Measurements from ENCODE around the gene CCNO.

CCNO gene

DNA sequence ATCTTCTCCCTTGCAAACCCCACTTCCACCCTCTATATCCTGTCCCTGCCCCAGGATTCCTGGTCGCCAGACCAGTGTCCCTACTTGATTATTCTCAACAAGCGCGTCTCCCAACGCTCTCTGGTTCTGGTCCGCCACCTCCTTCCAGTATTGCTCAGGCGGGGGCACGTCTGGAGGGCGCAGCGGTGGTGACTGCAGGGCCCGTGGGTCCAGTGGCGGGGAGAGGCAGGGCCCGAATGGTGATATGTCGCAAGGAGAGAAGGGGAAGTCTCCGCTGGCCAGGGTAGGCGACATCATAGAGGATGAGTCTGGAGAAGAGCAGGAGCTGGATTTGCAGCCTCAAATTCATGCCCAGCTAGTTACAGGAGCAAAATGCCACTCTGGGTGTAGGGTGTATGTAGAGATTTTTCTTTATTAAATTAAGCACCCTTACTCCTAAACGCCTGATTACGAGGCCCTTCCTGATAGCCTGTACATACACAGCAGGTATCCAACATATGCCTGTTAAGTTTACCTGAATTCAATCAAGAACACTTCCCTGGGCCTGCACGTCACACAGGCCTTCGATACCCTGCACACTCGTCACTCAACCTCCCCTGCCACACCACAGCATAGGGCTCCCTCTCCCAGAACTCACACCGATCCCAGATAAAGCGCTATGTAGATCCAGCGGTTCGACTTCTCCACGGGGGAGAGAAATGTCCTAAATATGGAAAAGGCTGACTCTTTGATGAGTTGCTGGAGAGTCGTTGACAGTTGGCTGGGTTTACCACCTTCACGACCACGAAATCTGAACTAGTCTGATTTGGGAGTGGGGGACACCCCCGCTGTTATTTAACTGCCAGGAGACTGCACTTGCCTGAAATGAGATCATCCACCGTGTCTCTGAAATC is 11.1 kb downstream of the CCNO start:
- DNase-seq = no peak

DNA sequence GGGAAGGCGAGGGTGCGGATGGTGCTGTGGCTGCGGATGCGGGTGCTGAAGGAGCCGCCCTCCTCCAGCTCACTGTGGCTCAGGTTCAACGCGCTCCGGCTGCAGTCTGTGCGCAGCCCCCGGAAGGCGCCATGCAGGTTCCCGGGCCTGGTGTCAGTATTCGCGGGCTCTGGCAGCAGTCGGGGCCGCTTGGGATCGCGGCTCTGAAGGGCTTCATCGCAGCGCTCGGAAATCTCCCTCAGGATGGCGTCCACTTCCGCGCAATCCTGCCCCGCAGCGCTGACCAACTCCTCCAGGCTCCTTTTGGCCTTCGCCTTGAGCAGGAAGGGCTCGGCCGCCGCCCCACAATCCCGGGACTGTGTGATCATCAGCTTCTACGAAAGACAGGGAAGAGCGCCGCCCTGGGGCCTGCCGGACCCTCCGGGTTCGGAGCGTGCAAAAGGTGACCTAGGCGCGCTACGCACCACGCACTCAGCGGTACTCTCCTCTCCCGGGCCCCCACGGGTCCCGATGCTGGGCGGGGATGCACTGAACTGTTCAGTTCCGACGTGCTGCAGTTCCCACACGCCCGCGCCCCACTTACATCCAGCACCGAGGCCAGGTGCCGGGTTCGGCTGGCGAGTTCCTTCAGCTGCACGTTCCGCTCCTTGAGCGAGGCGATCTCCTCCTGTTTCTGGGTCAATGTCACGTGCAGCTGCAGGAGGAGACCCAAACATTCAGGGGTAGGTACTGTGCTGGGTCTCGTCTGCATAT is 12.8 kb downstream of the CCNO start:
- DNase-seq = no peak

DNA sequence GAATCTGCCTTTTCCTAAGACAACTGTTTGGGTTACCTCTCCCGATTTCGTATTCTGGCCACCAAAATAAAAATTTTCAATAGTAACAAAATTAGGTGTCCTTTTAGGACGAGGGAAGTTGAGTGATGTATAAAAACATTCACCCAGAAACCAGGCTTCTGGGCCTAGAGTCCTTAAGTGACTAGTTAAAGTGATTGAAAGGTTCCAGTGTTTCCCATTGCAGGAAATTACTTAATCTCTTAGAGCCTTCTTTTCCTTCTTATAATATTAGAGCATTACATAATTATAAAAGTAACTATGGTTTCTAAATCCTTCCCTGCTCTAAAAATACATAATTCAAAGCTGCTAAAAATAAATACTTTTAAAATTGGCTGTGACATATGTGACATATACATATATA is 13.6 kb downstream of the CCNO start:
- DNase-seq = no peak

- no peak for DNase-seq
Measured at GRCh38 chr5:55218967-55219366, 14.4 kb downstream of the CCNO start.

DNA sequence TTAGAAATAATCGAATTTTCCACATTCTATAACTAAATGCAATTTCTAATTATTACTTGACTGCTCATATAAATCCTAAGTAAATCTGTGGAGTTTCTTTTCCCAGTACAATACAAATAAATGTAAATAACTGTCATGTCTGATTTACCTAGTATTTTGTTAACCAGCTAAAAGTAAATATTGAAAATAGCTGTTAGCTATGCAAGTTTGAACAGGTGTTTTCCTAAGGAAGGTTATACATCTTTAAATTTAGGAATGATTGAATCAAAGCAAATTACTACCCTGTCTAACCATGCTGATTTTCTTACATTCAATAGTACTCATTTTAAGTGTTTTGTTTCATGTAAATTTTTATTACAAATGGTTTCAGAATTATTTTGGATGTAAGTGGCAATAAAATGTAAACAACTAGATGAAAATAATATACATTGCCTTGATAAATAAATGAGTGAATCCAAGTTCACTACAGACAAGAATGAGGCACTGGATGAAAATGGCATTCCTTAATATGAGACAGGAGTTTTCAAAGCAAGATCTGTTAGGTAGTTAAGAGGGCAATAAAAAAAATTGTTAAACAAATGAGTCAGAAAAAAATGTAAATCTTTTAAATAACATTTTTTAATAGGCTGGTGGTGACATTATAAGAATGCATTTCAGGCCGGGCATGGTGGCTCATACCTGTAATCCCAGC is 22.1 kb downstream of the CCNO start:
- DNase-seq = no peak

GRCh38 chr5:55205001-55205400 is 28.4 kb downstream of the CCNO start:
- peak in 1 of 2 experiments; percentile 2 for DNase-seq

- DNase-seq = no peak
Measured at GRCh38 chr5:55191165-55191564, 42.2 kb downstream of the CCNO start.

DNA sequence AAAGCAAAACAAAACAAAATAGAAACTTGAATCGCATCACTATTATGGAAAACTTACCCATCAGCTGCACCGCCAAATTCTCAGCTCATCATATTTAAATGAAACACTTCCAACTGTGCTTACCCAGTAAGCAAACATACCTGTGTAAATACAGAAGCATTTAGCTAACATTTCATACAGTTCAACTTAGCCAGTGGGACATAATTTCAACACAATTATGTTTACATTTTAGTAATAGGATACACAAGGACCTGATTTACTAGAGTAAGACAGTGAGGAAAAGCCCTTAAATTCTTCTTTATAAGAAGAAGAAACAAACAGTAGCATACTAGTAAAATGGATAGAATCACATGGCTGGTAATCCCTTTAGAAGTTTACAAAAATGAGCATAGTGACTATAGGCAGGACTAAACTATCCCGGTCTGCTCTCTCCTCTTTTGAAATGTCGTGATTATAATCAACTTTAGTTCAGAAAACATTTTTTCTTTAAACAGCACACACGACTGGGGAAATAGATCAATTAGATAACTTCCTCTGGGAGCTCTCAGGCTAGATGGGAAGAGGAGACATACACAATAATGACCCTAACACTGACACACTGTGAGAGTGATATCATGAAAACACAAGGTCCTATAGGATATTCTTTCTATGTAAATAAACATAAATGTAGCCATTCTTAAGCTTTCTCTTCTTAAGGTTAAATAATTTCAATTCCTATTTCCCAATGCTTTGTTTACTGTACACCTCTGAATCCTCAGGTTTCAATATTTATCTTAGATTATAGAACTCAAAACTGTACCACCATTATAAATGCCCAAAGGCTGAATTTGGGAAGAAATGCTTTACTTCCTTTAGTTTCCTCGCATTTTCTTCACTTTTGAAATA is 44.5 kb downstream of the CCNO start:
- no peak for DNase-seq

DNA sequence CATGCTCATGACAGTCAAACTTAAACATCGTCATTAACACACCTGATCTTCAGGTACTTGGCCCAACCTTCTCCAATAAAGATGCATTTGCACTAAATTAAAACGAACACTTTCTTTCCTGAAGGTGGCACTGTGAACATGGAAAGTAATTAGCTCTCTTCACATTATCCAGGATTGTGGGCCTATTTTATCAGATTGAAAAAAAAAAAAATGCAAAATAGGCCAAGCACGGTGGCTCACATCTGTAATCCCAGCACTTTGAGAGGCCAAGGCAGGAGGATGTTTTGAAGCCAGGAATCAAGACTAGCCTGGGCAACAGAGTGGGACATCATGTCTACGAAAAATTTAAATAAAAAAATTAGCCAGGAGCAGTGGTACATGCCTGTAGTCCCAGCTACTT is 46.0 kb downstream of the CCNO start:
- DNase-seq = peak; percentile 1 to 11

Data from AML-193 (cell line).